ENCODE results near the gene GIMAP7.
"Not testable (repeated sequence)": the region's sequence is repeated elsewhere in the genome, so short reads cannot be mapped to it uniquely, and the experiment has no call there.

The GIMAP7 gene

GRCh38 chr7:150487625-150488024 is 27.0 kb upstream of the GIMAP7 start:
- no peaks in the 10 kb centered on the region for H3K4me1 ChIP-seq (ENCODE audit: insufficient read depth, low read length)
- no peaks in the 10 kb centered on the region for H3K36me3 ChIP-seq (ENCODE audit: insufficient read depth, low read length)
- H3K9me3 ChIP-seq (ENCODE audit: control insufficient read depth, insufficient read depth, low read length), result no peaks in the 10 kb centered on the region
- no peak overlapping the region for H3K9ac ChIP-seq (ENCODE audit: low read depth, low read length)

DNA sequence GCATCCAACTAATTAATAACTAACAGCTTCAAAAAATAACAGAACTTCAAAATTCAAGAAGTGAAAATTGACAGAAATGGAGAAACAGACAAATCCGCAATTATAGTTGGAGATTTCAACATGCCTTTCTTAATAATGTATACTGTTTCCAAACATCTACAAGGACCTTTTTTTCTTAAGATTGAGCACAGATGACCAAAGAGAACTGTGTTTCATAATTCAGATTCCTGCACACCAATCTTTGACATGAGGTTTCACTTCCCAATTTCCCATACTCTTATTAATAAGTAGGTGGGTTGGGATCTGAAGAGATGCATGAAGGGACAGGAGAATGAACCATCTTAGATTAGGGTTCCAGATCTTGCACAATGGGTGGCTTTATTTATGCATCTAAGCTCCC is 24.9 kb upstream of the GIMAP7 start:
- Histone ChIP-seq H3K9ac (ENCODE audit: low read depth, low read length) (no peak overlapping the region), H3K36me3 (ENCODE audit: insufficient read depth, low read length) (no peaks in the 10 kb centered on the region), H3K9me3 (ENCODE audit: control insufficient read depth, insufficient read depth, low read length) (no peaks in the 10 kb centered on the region), H3K4me1 (ENCODE audit: insufficient read depth, low read length) (no peaks in the 10 kb centered on the region)

- not testable (repeated sequence) for H3K4me1 ChIP-seq (ENCODE audit: insufficient read depth, low read length); H3K9me3 ChIP-seq (ENCODE audit: control insufficient read depth, insufficient read depth, low read length); H3K36me3 ChIP-seq (ENCODE audit: insufficient read depth, low read length); H3K9ac ChIP-seq (ENCODE audit: low read depth, low read length)
Observed at GRCh38 chr7:150493442-150493841, 21.2 kb upstream of the GIMAP7 start.

- Histone ChIP-seq H3K9me3 (ENCODE audit: control insufficient read depth, insufficient read depth, low read length) (no peaks in the 10 kb centered on the region), H3K9ac (ENCODE audit: low read depth, low read length) (no peak overlapping the region), H3K36me3 (ENCODE audit: insufficient read depth, low read length) (no peaks in the 10 kb centered on the region), H3K4me1 (ENCODE audit: insufficient read depth, low read length) (no peaks in the 10 kb centered on the region)
Observed at GRCh38 chr7:150502519-150502918, 12.2 kb upstream of the GIMAP7 start.

DNA sequence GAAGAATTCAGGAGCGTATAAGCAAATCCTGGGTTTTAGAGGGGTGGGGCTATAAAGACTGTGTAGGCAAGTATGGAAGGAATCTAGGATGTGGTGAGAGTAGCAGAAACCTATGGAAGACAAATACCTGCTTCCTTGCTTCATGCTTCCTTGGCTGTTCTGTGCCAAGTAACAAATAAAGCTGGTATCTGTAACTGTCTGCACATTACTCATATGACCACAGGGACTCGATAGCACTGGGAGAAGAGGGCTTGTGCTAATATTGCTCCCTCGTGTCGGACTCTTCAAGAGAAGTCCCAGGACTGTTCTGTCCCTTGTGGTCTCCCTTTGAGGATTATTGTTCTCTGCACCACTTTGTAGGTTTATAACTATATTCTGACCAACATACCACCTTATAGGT is 11.5 kb upstream of the GIMAP7 start:
- Histone ChIP-seq H3K9me3 (ENCODE audit: control insufficient read depth, insufficient read depth, low read length) (no peaks in the 10 kb centered on the region), H3K36me3 (ENCODE audit: insufficient read depth, low read length) (no peaks in the 10 kb centered on the region), H3K4me1 (ENCODE audit: insufficient read depth, low read length) (no peaks in the 10 kb centered on the region), H3K9ac (ENCODE audit: low read depth, low read length) (no peak overlapping the region)

DNA sequence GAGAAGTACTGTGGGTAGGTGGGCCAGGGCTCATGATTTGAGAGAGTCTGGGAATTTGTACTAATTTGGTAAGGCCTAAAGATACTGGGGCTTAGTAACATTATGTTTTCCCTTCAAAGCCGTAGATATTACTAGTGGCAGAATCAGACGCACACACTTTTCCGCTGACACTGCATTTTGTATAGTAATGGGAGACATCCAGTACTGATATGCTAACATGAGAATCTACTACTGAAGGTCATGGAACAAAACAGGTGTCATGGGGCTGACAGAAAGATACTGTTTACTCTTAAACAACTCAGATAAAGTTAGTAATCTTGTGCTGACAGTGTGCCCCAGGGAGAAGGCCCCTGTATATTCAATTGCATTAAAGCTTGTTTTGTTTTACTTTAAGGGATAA is 11.1 kb upstream of the GIMAP7 start:
- no peaks in the 10 kb centered on the region for H3K4me1 ChIP-seq (ENCODE audit: insufficient read depth, low read length)
- no peaks in the 10 kb centered on the region for H3K9me3 ChIP-seq (ENCODE audit: control insufficient read depth, insufficient read depth, low read length)
- H3K36me3 ChIP-seq (ENCODE audit: insufficient read depth, low read length), result no peaks in the 10 kb centered on the region
- no peak overlapping the region for H3K9ac ChIP-seq (ENCODE audit: low read depth, low read length)

GRCh38 chr7:150507947-150508602 is 6.6 kb upstream of the GIMAP7 start:
- Histone ChIP-seq H3K9me3 (ENCODE audit: control insufficient read depth, insufficient read depth, low read length) (no peaks in the 10 kb centered on the region), H3K9ac (ENCODE audit: low read depth, low read length) (no peak overlapping the region), H3K4me1 (ENCODE audit: insufficient read depth, low read length) (no peaks in the 10 kb centered on the region), H3K36me3 (ENCODE audit: insufficient read depth, low read length) (no peaks in the 10 kb centered on the region)

DNA sequence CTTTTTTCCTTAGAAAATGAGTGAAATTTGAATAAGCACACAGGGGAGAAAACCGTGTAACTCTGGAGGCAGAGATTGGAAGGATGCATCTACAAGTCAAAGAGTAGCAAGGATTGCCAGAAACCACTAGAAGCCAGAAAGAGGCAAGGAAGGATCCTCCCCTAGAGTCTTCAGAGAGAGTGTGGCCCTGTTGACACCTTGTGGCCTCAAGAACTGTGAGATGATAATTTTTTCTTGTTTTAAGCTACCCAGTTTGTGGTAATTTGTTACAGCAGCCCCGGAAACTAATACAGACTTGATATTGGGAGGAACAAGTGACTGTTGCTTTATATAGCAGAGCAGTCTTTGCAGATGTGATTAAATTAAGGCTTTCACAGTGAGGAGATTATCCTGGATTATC is 3.6 kb upstream of the GIMAP7 start:
- H3K4me1 ChIP-seq (ENCODE audit: insufficient read depth, low read length), result no peaks in the 10 kb centered on the region
- no peaks in the 10 kb centered on the region for H3K9me3 ChIP-seq (ENCODE audit: control insufficient read depth, insufficient read depth, low read length)
- no peak overlapping the region for H3K9ac ChIP-seq (ENCODE audit: low read depth, low read length)
- H3K36me3 ChIP-seq (ENCODE audit: insufficient read depth, low read length), result no peaks in the 10 kb centered on the region

GRCh38 chr7:150513758-150514157 is 914 bp upstream of the GIMAP7 start:
- H3K9ac ChIP-seq (ENCODE audit: low read depth, low read length), result no peak overlapping the region
- H3K9me3 ChIP-seq (ENCODE audit: control insufficient read depth, insufficient read depth, low read length), result no peaks in the 10 kb centered on the region
- no peaks in the 10 kb centered on the region for H3K36me3 ChIP-seq (ENCODE audit: insufficient read depth, low read length)
- H3K4me1 ChIP-seq (ENCODE audit: insufficient read depth, low read length), result no peaks in the 10 kb centered on the region

GRCh38 chr7:150515248-150516147 is 826 bp downstream of the GIMAP7 start:
- no peaks in the 10 kb centered on the region for H3K36me3 ChIP-seq (ENCODE audit: insufficient read depth, low read length)
- H3K9ac ChIP-seq (ENCODE audit: low read depth, low read length), result no peak overlapping the region
- H3K4me1 ChIP-seq (ENCODE audit: insufficient read depth, low read length), result no peaks in the 10 kb centered on the region
- H3K9me3 ChIP-seq (ENCODE audit: control insufficient read depth, insufficient read depth, low read length), result no peaks in the 10 kb centered on the region

DNA sequence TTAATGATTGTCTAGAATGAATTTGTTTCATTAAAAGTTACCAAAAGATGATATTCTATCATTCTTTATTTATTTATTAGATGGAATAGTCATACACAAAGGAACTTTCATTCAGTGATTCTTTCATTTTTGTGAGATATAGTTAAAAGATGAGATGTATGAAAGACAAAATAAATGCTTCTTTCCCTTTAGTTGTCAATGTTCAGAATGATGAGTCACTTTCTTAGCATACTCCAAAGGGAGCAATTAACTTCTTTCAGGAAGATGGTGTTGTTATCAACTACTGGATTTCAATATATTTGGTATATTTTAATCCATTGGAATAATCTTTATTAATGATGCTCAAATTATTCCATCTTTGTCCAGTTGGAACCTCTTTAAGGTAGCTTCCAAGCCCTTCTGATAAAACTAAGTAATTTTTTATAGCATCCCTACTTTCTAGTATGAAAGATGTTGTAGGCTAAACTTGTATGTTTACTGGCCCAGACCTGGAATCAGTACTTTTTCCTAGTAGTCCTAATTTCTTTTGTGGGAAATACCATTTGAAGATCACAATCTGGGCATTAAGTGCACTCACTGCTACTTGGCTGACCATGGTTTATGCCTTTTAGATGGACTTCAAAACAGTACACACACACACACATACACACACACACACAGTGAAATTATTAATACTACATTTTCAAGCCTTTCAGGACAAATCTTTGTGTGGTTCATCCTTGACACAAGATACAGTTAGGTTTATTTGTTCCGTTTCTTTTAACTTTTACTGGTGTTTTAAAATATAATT is 2.5 kb downstream of the GIMAP7 start:
- H3K9me3 ChIP-seq (ENCODE audit: control insufficient read depth, insufficient read depth, low read length), result no peaks in the 10 kb centered on the region
- no peaks in the 10 kb centered on the region for H3K4me1 ChIP-seq (ENCODE audit: insufficient read depth, low read length)
- no peaks in the 10 kb centered on the region for H3K36me3 ChIP-seq (ENCODE audit: insufficient read depth, low read length)
- H3K9ac ChIP-seq (ENCODE audit: low read depth, low read length), result no peak overlapping the region

DNA sequence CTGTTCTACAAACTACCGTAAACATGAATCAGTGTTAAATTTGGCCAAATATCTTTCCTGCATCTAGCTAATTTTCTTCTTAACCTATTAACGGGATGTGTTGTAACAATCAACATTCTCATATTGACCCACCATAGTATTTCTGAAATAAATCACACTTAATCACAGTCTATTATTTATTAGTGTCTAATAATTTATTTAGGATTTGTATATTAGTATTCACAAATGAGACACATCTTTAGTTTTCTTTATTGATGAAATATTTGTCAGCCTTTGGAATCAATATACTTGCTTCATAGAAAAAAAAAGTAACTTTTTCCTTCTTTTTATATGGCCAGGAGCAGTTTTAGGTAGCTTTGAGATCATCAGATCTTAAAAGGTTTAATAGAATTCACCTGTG is 4.6 kb downstream of the GIMAP7 start:
- Histone ChIP-seq H3K9ac (ENCODE audit: low read depth, low read length) (no peak overlapping the region), H3K4me1 (ENCODE audit: insufficient read depth, low read length) (no peaks in the 10 kb centered on the region)

GRCh38 chr7:150520145-150520544 is 5.5 kb downstream of the GIMAP7 start:
- H3K9ac ChIP-seq (ENCODE audit: low read depth, low read length), result no peak overlapping the region
- H3K36me3 ChIP-seq (ENCODE audit: insufficient read depth, low read length), result no peaks in the 10 kb centered on the region
- no peaks in the 10 kb centered on the region for H3K4me1 ChIP-seq (ENCODE audit: insufficient read depth, low read length)
- no peaks in the 10 kb centered on the region for H3K9me3 ChIP-seq (ENCODE audit: control insufficient read depth, insufficient read depth, low read length)

More for the DNA sequence above, 4.6 kb downstream of the GIMAP7 start:
- Histone ChIP-seq H3K36me3 (ENCODE audit: insufficient read depth, low read length) (no peaks in the 10 kb centered on the region), H3K9me3 (ENCODE audit: control insufficient read depth, insufficient read depth, low read length) (no peaks in the 10 kb centered on the region)

- H3K4me1 ChIP-seq (ENCODE audit: insufficient read depth, low read length); H3K36me3 ChIP-seq (ENCODE audit: insufficient read depth, low read length); H3K9me3 ChIP-seq (ENCODE audit: control insufficient read depth, insufficient read depth, low read length); H3K9ac ChIP-seq (ENCODE audit: low read depth, low read length): not testable (repeated sequence)
Observed at GRCh38 chr7:150522931-150523330, 8.3 kb downstream of the GIMAP7 start.

Data from ES-I3 (cell line).